GM19468 (cell line): ENCODE measurements around the gene STAT5B.
"Not testable (repeated sequence)": the region's sequence is repeated elsewhere in the genome, so short reads cannot be mapped to it uniquely, and the experiment has no call there.

Source experiments
- ATAC-seq: cut with Tn5 transposase; IDR thresholded peaks from one replicate; pipeline ENCODE4 v1.9.1; 2021; ENCODE audit warnings: mild to moderate bottlenecking, moderate library complexity, moderate number of reproducible peaks; ENCODE audit not compliant: unreplicated experiment; ENCODE audit errors: extremely low read depth

Gene STAT5B

DNA sequence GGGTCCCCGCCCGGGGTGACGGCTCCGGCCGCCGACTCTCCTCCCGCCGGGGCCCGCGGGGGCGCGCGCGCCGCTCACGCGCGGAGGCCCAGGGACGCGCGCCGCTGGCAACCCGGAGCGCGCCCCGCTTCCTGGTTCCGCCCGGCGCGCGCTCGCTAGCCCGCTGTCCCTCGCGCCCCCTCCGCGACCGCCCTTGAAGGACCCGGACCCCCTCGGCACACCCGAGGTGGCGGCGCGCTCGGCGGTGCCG is at the start of gene STAT5B:
Gene STAT5B (minus strand): TSS at position 33 of the 250 bp plus-strand sequence. CDS start 44,264 bp downstream, outside the sequence.
- ATAC-seq, result no peak

DNA sequence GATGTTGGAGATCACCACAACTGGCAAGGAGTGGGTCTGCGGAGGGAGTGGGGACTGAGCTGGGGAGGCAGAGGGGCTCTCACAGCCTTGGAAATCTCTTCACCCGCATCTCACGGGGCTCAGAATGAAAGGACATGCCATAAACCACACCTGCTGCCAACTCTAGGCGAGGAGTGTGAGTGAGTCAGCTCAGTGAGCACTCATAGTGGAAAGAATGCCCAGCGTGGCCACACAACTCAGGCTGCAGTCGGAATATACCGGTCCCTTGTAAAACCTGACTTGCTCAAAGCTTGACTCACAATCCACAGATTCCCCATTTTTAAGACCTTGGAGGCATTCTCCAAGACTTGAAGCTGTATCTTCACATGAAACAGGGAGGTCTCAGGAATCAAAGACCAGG is 48.8 kb upstream of the STAT5B start:
- no peak for ATAC-seq

DNA sequence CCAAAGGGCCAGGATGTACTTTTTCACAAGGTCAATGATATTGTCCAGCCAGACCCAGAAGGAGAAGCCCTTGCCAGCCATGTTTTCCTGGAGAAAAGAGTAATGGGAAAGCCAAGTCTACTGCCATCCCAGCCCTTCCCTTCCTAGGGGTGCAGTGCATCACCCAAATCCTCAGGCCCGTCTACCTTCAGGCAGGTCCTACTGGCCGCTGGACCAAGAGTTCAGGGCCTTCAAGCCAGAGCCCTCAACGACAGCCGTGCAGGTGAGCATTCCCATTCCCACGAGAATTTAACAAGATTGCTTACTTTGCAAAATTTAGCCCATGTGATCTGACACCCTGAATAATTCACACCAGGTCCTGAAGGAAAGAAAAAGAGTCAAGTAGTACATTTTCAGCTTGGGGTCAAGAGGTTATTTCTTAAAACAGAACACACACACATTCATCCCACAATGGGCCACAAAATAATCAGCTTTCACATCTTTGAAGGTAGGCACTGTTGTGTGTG is 47.1 kb upstream of the STAT5B start:
- ATAC-seq, result no peak

DNA sequence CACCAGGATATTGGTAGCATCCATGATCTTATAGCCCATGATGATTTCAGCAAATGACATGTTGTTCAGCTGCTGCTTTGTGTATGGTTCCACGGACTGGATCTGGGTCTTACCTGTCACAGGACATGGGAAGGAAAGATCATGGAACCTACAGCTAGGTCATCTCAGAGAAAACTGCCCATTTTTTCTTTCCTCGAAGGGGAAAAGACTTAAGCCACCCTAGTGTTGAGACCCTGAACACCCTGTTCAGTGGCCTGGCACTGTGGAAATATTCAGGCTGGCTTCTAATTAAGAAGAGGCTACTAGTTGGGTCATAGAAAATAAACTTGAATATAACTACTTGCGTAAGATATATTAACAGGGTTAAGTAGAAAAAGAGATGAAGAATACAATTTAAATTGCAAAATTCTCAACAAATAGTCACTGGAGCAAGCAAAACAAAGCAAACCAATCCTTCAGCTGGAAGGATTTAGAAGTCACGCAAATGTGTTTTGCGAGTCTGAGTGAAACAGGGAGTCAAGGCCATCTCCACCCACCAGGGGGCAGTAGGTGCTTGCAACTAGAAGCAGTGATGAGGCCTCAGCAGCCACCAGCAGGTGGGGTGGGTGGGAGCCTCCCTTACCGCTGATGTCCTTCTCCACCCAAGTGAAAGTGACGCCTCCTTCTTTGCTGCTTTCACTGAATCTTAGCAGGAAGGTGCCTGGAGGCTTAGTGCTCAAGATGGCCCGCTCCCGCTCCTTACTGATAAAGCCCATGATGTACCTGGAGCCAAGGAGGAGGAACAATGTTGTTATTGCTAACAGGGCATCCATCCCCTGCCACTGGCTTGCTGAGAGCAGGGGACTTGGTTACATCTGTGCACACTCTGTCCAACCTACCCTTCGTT is 46.4 kb upstream of the STAT5B start:
- ATAC-seq, result no peak

DNA sequence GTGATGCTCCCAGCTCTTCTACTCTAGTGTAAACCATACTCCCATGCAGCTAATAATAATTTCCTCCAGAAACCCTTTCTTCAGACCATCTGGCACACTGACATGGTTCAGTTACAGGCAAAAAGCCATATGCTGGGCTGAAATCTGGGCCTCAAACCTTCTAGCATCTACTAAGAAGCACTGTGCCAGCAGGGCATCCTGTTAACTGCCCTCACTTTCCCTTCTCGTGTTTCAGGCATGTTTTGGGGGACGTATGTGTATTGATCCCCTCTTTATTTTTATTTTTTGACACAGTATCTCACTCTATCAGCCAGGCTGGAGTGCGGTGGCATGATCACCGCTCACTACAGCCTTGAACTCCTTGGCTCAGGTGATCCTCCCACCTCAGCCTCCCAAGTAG is 45.4 kb upstream of the STAT5B start:
- no peak for ATAC-seq

DNA sequence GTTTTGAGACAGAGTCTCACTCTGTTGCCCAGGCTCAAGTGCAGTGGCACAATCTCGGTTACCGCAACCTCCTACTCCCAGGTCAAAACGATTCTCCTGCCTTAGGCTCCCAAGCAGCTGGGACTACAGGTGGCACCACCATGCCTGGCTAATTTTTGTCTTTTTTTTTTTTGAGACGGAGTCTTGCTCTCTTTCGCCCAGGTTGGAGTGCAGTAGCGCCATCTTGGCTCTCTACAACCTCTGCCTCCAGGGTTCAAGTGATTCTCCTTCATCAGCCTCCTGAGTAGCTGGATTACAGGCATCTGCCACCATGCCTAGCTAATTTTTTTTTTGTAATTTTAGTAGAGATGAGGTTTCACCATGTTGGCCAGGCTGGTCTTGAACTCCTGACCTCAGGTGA is 41.8 kb upstream of the STAT5B start:
- ATAC-seq, result not testable (repeated sequence)

DNA sequence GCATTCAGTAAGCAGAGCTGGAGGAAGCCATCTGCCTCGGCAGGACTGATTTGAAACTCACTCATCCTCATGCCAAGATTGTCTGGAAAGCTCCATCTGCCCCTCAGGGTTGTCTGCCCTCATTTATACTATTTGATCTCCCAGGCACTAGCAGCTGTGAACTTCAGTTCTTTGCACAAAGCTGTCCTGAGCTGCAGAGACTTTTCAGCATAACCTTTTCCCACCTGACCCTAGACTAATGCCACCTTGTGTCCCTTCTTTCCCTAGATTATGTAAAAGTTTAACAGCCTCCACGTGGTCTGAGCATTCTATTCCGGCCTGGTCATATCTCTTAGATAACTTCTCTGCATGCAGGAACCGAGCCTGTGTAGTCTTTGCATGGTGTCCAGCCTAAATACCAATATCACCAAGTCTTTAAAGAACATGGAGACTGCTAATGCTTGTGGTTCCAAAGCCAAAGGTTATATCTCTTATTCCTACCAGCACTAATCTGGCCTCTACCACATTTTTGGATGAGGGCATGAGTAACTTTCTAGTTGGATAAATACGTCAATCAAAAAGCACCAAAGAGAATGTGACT is 41.2 kb upstream of the STAT5B start:
- ATAC-seq, result no peak

DNA sequence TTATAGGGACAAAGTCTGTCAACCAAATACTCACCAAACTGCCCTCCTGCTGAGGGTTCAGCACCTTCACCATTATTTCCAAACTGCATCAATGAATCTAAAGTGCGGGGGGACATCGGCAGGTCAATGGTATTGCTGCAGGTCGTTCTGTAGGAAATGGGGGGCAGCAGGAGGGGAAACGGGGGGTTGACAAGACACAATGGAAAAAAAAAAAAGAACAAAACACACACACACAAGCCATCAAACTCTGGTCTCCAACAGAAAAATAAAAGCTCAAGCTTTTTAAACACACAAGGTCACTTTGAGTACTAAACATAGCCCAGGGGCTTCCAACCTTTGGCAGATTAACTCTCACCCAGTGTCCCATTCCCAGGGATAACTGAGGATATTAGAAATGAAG is 40.6 kb upstream of the STAT5B start:
- no peak for ATAC-seq

DNA sequence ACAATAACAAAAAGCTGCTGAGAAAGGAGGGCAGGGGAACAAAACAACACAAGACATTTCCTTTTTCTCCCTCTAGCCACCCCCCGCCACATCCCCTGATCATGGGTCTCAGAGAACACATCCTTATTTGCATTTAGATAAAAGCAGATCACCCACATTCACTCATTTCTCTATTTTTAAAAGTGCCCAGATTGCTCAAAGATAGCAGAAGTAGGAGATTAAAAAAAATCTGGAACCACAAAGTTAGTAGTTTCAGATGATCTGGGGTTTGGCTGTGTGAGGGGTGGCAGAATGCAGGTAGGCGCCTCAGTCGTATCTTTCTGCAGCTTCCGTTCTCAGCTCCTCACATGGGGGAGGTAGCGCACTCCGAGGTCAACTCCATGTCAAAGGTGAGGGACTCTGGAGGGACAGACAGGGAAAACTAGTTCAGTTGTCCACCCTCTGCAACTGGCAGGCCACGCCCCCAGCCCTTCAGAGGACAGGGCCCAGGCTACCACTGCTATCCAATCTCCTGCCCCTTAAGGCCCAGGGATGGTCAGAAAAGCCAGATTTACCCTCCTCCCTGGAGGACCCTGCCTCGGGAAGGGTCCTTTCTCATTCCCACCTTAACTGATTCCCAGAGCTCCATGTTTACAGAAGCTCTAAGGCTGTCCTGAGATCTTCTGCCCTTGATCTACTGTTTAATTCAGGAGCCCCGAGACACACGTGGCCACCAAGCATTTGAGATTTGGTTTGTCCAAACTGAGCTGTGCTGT is 39.4 kb upstream of the STAT5B start:
- no peak for ATAC-seq

DNA sequence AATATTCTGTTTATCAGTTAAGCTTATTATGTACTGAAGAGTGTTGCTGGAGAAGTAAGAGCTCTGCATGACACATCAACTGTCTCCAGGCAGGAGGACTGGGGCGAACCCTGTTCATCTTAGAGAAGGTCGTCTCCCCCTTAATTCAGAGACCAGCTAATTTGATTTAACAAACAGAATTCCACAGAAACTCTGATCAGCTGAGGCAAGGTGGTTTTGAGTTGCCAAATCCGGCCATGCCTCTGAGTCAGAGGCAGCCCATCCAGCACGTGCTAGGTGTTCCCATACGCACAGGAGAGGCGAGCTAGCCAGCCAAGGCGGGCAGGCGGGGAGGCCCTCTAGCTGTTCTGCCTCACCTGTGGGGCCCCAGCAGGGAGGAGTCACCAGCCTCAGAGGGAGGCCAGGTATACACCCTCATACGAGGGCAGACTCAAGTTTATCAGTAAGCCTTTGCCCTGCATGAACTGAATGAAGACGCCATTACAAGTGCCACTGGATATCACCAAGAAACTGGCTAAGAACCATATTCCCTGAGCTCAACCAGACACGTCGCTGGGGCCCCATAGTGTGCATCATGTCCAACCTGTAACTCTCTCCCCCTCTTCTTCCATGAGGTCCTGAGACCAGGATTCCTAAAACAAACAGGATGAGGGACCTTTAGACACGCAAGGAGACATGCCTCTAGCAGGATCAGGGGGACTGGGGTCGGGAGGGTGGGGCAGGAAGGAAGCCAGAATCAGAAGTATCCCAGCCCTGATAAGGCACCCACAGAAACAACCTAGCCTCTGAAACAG is 37.8 kb upstream of the STAT5B start:
- ATAC-seq, result no peak

DNA sequence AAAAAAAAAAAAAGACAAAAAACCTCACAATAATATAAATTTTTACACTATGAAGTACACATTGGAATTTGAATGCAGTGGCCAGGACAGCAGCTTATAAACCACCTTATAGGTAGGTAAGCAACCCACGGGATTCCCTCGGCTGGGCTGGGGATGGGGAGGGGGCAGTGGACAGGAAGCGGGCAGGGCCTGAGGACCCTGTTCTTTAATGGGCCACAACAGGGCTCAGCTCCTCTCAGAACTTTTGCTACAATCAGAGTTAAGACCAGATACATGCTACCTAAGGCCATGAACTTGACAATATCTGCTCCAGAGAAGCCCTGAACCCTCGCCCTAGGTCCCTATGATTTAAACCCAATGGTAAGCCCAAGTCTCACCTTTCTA is 37.2 kb upstream of the STAT5B start:
- no peak for ATAC-seq

DNA sequence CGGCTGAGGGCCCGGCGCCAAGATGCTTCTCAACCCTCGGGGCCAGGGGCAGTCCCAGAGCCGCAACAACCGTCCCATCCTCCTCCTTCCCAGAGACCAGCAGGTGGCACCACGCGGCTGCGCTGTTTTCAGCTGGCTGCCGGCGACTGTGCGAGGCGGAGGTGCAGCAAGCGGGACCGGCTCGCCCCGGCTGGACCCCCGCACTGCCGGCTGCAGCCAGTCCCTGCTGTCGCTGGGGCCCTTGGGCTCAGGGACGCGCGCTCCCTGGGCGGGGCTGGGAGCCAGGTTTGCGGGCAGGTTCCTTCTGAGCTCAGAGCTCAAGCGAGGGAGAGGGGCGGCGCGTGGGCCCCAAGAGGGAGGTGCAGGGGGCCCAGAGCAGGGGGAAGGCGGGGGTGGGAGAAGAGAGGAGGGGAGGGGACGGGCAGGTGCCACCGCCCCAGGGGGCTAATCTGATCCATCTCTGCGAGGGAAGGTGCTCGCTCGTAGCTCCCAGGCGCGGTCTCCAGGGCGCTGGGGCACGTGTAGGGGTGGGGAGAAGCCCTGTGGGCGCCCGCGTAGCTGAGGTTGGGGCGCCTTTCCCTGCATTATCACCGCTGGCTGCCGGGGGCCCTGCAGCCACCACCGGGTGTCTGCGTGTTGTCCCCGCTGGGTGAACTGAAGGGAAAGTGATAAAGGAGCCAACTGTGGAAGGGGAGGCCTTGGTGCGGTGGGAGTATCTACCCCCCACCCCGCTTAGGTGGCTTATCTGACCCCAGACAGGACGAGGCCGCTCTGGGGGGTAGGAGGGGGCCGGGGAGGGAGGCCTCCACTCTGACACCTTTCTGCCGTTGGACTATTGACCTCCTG is 36.3 kb upstream of the STAT5B start:
- peak; percentile 33 for ATAC-seq

DNA sequence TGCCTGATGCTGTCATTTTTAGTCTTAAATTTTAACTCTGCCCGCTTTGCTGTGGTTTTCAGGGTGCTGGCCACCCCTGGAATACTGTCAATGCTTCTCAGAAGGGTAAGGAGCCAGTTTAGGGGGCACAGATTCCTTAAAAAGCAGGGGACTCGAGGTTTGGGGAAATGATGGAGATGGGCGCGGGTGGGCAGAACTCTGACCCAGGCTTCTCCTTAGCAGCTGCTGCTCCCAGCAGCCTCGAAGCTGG is 35.8 kb upstream of the STAT5B start:
- ATAC-seq, result no peak

DNA sequence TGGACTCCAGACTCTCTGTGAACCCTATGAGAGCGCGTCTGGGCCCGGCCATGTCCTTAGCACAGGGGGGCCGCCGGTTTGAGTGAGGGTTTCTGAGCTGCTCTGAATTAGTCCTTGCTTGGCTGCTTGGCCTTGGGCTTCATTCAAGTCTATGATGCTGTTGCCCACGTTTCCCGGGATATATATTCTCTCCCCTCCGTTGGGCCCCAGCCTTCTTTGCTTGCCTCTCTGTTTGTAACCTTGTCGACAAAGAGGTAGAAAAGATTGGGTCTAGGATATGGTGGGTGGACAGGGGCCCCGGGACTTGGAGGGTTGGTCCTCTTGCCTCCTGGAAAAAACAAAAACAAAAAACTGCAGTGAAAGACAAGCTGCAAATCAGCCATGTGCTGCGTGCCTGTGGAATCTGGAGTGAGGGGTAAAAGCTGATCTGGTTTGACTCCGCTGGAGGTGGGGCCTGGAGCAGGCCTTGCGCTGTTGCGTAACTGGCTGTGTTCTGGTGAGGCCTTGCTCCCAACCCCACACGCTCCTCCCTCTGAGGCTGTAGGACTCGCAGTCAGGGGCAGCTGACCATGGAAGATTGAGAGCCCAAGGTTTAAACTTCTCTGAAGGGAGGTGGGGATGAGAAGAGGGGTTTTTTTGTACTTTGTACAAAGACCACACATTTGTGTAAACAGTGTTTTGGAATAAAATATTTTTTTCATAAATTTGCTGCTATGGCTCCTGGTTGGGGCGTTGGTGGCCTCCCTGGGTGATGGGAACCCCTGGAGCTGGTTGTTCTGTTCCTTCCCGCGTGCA is 35.2 kb upstream of the STAT5B start:
- no peak for ATAC-seq

DNA sequence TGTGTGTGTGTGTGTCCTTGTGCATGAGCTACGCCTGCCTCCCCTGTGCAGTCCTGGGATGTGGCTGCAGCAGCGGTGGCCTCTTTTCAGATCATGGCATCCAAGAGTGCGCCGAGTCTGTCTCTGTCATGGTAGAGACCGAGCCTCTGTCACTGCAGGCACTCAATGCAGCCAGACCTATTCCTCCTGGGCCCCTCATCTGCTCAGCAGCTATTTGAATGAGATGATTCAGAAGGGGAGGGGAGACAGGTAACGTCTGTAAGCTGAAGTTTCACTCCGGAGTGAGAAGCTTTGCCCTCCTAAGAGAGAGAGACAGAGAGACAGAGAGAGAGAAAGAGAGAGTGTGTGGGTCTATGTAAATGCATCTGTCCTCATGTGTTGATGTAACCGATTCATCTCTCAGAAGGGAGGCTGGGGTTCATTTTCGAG is 34.6 kb upstream of the STAT5B start:
- no peak for ATAC-seq

DNA sequence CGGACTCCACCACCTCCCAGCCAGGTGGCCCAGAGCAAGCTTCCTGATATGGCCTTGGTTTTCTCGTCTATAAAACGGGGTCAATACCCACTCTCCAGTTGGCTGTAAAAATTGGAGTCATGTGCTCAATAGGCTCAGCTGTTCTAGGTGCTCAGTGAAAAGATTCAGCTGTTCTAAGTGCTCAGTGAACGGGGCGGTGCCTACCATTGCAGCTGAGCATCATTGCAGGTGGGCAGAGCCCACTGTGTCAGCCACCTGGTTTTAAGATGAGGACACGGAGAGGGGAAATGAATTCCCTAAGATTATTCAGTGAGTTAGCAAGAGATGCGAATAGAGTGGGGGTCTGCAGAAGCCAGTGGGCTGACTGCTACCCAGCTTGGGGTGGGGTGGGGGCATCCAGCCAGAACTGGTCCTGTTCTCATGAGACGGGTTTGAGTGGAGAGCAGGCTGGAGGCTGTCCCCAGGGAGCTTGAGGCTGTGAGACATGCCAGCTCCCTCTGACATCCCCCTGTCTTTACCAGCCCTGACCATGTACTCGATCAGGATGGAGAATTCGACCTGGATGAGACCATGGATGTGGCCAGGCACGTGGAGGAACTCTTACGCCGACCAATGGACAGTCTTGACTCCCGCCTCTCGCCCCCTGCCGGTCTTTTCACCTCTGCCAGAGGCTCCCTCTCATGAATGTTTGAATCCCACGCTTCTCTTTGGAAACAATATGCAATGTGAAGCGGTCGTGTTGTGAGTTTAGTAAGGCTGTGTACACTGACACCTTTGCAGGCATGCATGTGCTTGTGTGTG is 34.0 kb upstream of the STAT5B start:
- no peak for ATAC-seq

DNA sequence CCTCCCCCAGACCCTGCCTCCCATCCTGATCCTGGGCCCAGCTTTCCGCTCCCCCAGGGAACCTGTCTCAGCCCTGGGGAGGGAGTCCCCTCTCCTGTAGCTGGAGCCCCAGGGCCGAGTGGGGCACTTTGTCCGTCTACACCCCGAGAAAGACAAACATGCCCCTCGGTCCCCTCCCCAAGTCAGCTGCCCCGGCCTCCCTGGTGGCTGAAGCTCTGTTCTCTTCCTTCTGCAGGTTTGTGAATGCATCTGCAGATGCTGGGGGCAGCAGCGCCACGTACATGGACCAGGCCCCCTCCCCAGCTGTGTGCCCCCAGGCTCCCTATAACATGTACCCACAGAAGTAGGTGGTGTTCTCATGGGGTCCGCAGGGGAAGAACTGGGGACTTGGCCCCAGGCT is 33.0 kb upstream of the STAT5B start:
- ATAC-seq, result no peak

DNA sequence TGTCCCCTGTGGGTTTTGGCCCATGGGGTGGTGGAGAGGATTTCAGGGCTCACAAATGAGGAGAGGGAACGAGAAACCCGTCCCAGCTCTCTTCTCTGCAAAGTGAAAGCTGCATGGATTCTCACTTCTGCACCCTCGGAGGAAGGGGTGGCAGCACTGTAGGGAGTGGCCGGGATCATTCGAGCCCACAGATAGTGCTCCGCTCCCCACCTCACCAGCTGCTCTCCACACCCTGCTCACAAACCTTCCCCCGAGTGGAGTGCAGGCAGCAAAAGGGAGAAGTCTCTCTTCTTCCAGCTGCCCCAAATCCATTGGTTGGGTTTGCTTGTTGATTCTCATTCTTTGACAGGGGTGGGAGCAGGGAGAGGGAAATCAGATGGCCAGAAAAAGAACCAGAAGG is 32.3 kb upstream of the STAT5B start:
- no peak for ATAC-seq
